Measurements from ENCODE around the gene DDI1.

DNA sequence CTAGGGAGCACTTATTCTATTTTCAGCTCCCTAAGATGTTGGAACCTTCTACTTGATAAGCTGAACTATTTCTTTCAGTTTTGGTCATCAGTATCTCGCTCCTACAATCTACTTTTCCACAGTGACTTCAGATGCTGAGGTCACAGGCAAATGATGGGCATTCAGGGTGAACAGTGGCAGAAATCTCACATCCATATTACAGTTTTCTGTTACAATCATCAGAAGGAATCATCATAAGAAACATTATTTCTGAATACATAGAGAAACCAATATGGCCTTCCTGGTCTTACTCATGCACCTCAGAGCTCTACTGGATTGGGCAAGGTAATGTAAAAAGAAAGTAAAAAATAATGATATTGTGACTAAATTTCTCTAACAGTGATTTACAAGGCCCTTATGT is 39.4 kb upstream of the DDI1 start:
- TF ChIP-seq, protein P1, sequence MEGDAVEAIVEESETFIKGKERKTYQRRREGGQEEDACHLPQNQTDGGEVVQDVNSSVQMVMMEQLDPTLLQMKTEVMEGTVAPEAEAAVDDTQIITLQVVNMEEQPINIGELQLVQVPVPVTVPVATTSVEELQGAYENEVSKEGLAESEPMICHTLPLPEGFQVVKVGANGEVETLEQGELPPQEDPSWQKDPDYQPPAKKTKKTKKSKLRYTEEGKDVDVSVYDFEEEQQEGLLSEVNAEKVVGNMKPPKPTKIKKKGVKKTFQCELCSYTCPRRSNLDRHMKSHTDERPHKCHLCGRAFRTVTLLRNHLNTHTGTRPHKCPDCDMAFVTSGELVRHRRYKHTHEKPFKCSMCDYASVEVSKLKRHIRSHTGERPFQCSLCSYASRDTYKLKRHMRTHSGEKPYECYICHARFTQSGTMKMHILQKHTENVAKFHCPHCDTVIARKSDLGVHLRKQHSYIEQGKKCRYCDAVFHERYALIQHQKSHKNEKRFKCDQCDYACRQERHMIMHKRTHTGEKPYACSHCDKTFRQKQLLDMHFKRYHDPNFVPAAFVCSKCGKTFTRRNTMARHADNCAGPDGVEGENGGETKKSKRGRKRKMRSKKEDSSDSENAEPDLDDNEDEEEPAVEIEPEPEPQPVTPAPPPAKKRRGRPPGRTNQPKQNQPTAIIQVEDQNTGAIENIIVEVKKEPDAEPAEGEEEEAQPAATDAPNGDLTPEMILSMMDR (IDR thresholded peaks at IDR 0.05), result no peak
- TF ChIP-seq POLR2A (IDR thresholded peaks at IDR 0.05) (no peak), POLR2AphosphoS5 (IDR thresholded peaks at IDR 0.05) (no peak)
